Lung (tissue), 12 donors: ENCODE results near the gene FAM222B. TPM values are rescaled to one million over a fixed set of nuclear protein-coding genes. Genes with fewer than 3 reads are reported as not detected.

Experiments
- ATAC-seq: fragments of 200-7000 bp; cut with Tn5 transposase; one replicate; pipeline ENCODE4 v1.9.1; 2020; ENCODE audit warnings: moderate number of reproducible peaks; ENCODE audit not compliant: insufficient read depth, low FRiP score
- DNase-seq, 3 donors: peaks; one replicate each; pipeline ENCODE4 v3.0.0-alpha.2; 2013 to 2017
- H3K27ac ChIP-seq, 2 donors: one replicate each; pipeline ENCODE4 v1.5.1; 2013; ENCODE audit warnings: mild to moderate bottlenecking in 2 of 2, moderate library complexity in 2 of 2, control low read depth in 1 of 2, inconsistent platforms in 1 of 2, low read depth in 1 of 2, low read length in 1 of 2
- H3K27me3 ChIP-seq, 3 donors: one replicate each; pipeline ENCODE4 v1.5.1; 2013; ENCODE audit warnings: low read length in 2 of 3; ENCODE audit not compliant: control insufficient read depth in 3 of 3, insufficient read depth in 3 of 3
- H3K36me3 ChIP-seq, 4 donors: one replicate each; pipeline ENCODE4 v1.5.1; 2013; ENCODE audit warnings: low read length in 4 of 4, mild to moderate bottlenecking in 1 of 4, moderate library complexity in 1 of 4; ENCODE audit not compliant: control insufficient read depth in 4 of 4, insufficient read depth in 4 of 4
- H3K4me1 ChIP-seq, 5 donors: one replicate each; pipeline ENCODE4 v1.5.1; 2013; ENCODE audit warnings: low read length in 5 of 5, mild to moderate bottlenecking in 2 of 5, moderate library complexity in 1 of 5; ENCODE audit not compliant: control insufficient read depth in 5 of 5, insufficient read depth in 5 of 5
- H3K4me3 ChIP-seq: one replicate; pipeline ENCODE4 v1.5.1; 2013; ENCODE audit warnings: mild to moderate bottlenecking, control low read depth, moderate library complexity
- H3K9ac ChIP-seq, 2 donors: one replicate each; pipeline ENCODE4 v1.5.1; 2013; ENCODE audit warnings: low read length in 2 of 2, control low read depth in 1 of 2; ENCODE audit not compliant: insufficient read depth in 1 of 2
- H3K9me3 ChIP-seq, 4 donors: one replicate each; pipeline ENCODE4 v1.5.1; 2013; ENCODE audit warnings: low read length in 3 of 4, mild to moderate bottlenecking in 1 of 4, moderate library complexity in 1 of 4; ENCODE audit not compliant: control insufficient read depth in 4 of 4, insufficient read depth in 3 of 4
- WGBS, 2 donors: extraction: QIAGEN DNeasy Blood & Tissue Kit; methylation state at CpG; one replicate each; pipeline ENCODE4 v1.1.7; 2013; 5-methylcytosine and 5-hydroxymethylcytosine counted together
- polyA plus RNA-seq, 2 donors: library from polyadenylated mRNA; stranded (reverse); fragments of 200-250 nt; gene quantifications; one replicate each; pipeline ENCODE4 v1.2.1, GENCODE V29; 2013
- total RNA-seq, 2 donors: library from RNA; depleted of rRNA in 1 of 2; stranded (reverse); fragments of >200 nt in 1 of 2; gene quantifications; one replicate each; pipeline ENCODE4 v1.2.1, GENCODE V29; 2014 to 2021
- TF ChIP-seq, protein P1 (sequence below): IDR thresholded peaks from 2 replicates; pipeline ENCODE4 v1.5.1; 2012; ENCODE audit warnings: mild to moderate bottlenecking; ENCODE audit errors: control extremely low read depth, extremely low read depth
- donor health status: control.
- donor health status: control.
- donor health status: Bipolar disorder and iron deficiency.
- donor health status: healthy.
- donor health status: DM: yes; HTN: yes; CAD: no.

The FAM222B gene
- total and polyA plus RNA-seq, 4 donors = 8.3 to 17.7 (median 9.2) TPM

DNA sequence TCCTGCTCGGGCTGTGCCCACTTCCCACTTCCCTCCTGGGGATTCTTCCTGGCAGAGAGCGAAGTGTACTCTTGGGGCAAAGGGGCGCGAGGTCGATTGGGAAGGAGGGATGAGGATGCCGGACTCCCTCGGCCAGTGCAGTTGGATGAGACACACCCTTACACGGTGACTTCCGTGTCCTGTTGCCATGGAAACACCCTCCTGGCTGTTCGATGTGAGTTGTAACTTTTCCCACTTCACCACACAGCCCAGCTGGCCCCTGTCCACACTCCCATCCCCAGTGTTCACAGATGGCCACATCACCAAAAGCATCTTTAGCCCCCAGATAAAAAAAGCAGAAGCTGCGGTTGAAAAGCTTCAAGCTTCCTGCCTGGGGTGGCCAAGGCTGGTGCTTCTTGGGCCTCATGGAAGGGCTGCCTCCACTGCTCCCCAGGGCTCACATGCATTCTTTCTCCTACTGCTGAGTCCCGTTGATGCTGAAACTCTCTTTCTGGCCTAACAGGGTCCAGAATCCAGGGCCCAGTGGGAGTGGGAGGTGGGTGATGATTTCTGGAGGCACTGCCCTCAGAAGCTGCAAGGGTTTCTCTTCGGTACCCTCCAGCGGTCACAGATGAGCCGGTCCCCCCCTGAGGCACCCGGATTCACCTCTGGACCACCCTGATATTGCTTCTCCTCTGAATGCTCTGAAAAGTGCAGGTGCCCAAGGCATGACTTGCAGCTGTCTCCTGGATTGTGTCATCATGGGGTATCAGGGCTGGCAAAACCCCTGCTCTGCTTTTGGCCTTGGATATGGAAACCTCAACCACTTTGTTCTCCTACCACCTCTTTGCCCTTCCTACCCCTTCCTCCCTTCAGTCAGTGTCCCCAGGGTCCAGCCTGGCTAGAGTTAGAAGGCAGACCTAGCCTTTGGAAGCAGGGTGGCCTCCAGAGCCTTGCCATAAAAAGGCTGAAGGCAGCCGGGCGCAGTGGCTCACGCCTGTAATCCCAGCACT is 100.9 kb downstream of the FAM222B start:
- TF ChIP-seq, protein P1, sequence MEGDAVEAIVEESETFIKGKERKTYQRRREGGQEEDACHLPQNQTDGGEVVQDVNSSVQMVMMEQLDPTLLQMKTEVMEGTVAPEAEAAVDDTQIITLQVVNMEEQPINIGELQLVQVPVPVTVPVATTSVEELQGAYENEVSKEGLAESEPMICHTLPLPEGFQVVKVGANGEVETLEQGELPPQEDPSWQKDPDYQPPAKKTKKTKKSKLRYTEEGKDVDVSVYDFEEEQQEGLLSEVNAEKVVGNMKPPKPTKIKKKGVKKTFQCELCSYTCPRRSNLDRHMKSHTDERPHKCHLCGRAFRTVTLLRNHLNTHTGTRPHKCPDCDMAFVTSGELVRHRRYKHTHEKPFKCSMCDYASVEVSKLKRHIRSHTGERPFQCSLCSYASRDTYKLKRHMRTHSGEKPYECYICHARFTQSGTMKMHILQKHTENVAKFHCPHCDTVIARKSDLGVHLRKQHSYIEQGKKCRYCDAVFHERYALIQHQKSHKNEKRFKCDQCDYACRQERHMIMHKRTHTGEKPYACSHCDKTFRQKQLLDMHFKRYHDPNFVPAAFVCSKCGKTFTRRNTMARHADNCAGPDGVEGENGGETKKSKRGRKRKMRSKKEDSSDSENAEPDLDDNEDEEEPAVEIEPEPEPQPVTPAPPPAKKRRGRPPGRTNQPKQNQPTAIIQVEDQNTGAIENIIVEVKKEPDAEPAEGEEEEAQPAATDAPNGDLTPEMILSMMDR = no peak
- no peaks in the 10 kb centered on the region for H3K9me3 ChIP-seq
- 47 to 70% methylated on average over 19 of the region's 19 CpGs for WGBS, 2 donors
- H3K27ac ChIP-seq = peak overlapping the region in 1 of 2 donors; percentile 46
- peaks cover 0 to 24% (median 7%) of the 10 kb centered on the region in 5 donors for H3K4me1 ChIP-seq
- no peak overlapping the region for H3K9ac ChIP-seq
- peaks cover 0 to 3% (median 0%) of the 10 kb centered on the region in 4 donors for H3K36me3 ChIP-seq
- no peak overlapping the region for H3K4me3 ChIP-seq
- no peak for DNase-seq
- no peaks in the 10 kb centered on the region for H3K27me3 ChIP-seq
- no peak for ATAC-seq

DNA sequence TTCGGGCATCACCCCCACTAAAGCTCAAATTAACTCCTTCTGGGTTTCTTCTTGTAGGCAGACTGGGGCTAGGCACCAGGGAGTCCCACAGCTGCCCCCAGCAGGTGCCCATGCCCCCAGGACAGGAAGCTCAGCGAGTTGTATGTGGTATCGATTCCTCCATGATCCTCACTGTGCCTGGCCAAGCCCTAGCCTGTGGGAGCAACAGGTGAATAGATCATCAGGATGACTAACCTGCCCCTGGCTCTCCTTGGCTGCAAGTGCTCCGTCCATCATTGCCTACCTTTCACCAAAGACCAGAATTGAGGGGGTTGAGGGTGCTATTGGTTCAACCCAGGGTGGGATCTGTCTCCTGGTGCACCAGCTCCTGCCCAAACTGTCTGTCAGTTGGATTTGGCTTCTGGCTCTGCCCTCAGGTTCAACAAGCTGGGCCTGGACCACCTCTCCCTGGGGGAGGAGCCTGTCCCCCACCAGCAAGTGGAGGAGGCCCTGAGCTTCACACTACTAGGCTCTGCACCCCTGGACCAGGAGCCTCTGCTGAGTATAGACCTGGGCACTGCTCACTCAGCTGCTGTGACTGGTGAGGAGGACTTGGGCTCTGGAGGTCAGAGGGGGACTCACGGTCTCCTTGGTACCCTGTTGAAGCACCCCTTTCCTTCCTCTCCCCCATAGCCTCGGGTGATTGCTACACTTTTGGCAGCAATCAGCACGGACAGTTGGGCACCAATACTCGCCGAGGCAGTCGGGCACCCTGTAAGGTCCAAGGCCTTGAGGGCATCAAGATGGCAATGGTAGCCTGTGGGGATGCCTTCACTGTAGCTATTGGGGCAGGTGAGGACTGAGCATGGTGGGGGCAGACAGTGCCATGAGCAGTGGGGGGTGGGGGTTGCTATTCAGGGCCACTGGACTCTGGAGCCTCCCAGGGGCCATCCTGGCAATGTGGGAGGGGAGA is 101.9 kb downstream of the FAM222B start:
- Histone ChIP-seq H3K4me1 (peaks cover 0 to 14% (median 2%) of the 10 kb centered on the region in 5 donors), H3K27ac (no peak overlapping the region), H3K4me3 (no peak overlapping the region), H3K36me3 (no peaks in the 10 kb centered on the region), H3K9me3 (no peaks in the 10 kb centered on the region), H3K9ac (no peak overlapping the region), H3K27me3 (no peaks in the 10 kb centered on the region)
- 59 to 83% methylated on average over 10 of the region's 10 CpGs for WGBS, 2 donors
- ATAC-seq (no peak), DNase-seq (no peak)
- TF ChIP-seq, protein P1 = no peak

DNA sequence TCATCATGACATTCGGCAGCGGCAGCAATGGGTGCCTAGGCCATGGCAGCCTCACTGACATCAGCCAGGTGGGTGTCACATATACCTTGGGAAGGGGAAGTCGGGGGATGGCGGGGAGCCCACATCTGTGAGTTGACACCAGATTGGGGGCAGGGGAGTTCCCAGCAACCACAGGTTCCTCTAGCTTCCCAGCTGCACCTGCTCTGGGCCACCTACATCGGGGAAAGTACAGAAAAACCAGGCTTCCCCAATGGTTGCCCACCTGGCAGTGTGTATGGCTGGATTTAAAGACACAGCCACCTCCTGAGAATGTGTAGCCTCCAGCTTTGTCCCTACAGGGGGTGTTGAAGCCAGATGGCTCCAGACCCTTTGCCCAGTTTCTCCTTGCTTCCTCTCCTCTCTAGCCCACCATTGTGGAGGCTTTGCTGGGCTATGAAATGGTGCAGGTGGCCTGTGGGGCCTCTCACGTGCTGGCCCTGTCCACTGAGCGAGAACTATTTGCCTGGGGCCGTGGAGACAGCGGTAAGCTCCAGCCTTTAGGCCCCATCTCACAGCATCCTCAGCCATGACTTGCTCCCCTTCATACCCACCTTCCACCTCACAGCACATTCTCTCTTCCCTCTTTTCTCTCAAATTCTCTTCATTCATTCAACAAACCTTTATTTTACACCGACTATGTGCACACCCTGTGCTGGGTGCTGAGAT is 103.8 kb downstream of the FAM222B start:
- peaks cover 0 to 12% (median 0%) of the 10 kb centered on the region in 5 donors for H3K4me1 ChIP-seq
- WGBS, 2 donors = 75 to 87% methylated on average over 10 of the region's 10 CpGs
- H3K9ac ChIP-seq = no peak overlapping the region
- peaks cover 0 to 5% (median 0%) of the 10 kb centered on the region in 4 donors for H3K36me3 ChIP-seq
- no peak for DNase-seq
- no peak overlapping the region for H3K4me3 ChIP-seq
- no peaks in the 10 kb centered on the region for H3K27me3 ChIP-seq
- H3K27ac ChIP-seq = no peak overlapping the region
- TF ChIP-seq, protein P1 = no peak
- H3K9me3 ChIP-seq = no peaks in the 10 kb centered on the region
- ATAC-seq = no peak
